BE2C (cell line): Measurements from ENCODE around the gene SCGB1D1.

Source experiments
- DNase-seq: peaks from one replicate; pipeline ENCODE4 v3.0.0-alpha.2; 2020
- H3K27me3 ChIP-seq: fragments of 250-450 bp; sonication (Bioruptor Pico); 2 replicates; pipeline ENCODE4 v1.5.1; 2020; ENCODE audit warnings: mild to moderate bottlenecking
- H3K36me3 ChIP-seq: fragments of 250-450 bp; sonication (Bioruptor Pico); 2 replicates; pipeline ENCODE4 v1.5.1; 2020; ENCODE audit warnings: mild to moderate bottlenecking
- H3K4me1 ChIP-seq: fragments of 250-450 bp; sonication (Bioruptor Pico); 2 replicates; pipeline ENCODE4 v1.5.1; 2020
- H3K4me3 ChIP-seq: 2 replicates; pipeline ENCODE4 v1.5.1; 2011; ENCODE audit warnings: low read depth, low read length
- H3K9me3 ChIP-seq: fragments of 250-450 bp; sonication (Bioruptor Pico); 2 replicates; pipeline ENCODE4 v1.5.1; 2020
- CTCF ChIP-seq: IDR thresholded peaks from 2 replicates; pipeline ENCODE4 v1.5.1; 2012; ENCODE audit warnings: mild to moderate bottlenecking, low read depth, low read length

The SCGB1D1 gene

GRCh38 chr11:62171261-62171723 lies 18.7 kb upstream of the SCGB1D1 start:
- TF ChIP-seq CTCF = peak; percentile 63

GRCh38 chr11:62172294-62172693 lies 17.7 kb upstream of the SCGB1D1 start:
- Histone ChIP-seq H3K27me3 (peaks cover 9% of the 10 kb centered on the region; the same call in 1 of the 2 replicates), H3K36me3 (no peaks in the 10 kb centered on the region), H3K4me3 (no peak overlapping the region), H3K9me3 (no peaks in the 10 kb centered on the region), H3K4me1 (no peaks in the 10 kb centered on the region)
- TF ChIP-seq CTCF = no peak
- no peak for DNase-seq

More at GRCh38 chr11:62171261-62171723, 18.7 kb upstream of the SCGB1D1 start:
- Histone ChIP-seq H3K27me3 (peaks cover 9% of the 10 kb centered on the region; the same call in 1 of the 2 replicates), H3K36me3 (no peaks in the 10 kb centered on the region), H3K9me3 (no peaks in the 10 kb centered on the region), H3K4me3 (0 out of 2 replicates have a peak overlapping the region, but pooled peaks have one; percentile 0), H3K4me1 (no peaks in the 10 kb centered on the region)
- DNase-seq = peak; percentile 72

GRCh38 chr11:62176766-62177165 lies 13.2 kb upstream of the SCGB1D1 start:
- Histone ChIP-seq H3K36me3 (no peaks in the 10 kb centered on the region), H3K27me3 (peaks cover 8% of the 10 kb centered on the region; the same call in 1 of the 2 replicates), H3K4me3 (no peak overlapping the region), H3K9me3 (no peaks in the 10 kb centered on the region), H3K4me1 (no peaks in the 10 kb centered on the region)
- no peak for TF ChIP-seq CTCF
- DNase-seq = no peak

- no peak for DNase-seq
- TF ChIP-seq CTCF = no peak
- Histone ChIP-seq H3K27me3 (no peaks in the 10 kb centered on the region), H3K36me3 (no peaks in the 10 kb centered on the region), H3K4me3 (no peak overlapping the region), H3K9me3 (no peaks in the 10 kb centered on the region), H3K4me1 (no peaks in the 10 kb centered on the region)
Observed at GRCh38 chr11:62179995-62180394, 10.0 kb upstream of the SCGB1D1 start.

GRCh38 chr11:62181097-62181496 lies 8.9 kb upstream of the SCGB1D1 start:
- no peak for DNase-seq
- Histone ChIP-seq H3K4me3 (no peak overlapping the region), H3K36me3 (no peaks in the 10 kb centered on the region), H3K4me1 (no peaks in the 10 kb centered on the region), H3K27me3 (no peaks in the 10 kb centered on the region), H3K9me3 (no peaks in the 10 kb centered on the region)
- no peak for TF ChIP-seq CTCF

GRCh38 chr11:62182147-62182891 lies 7.7 kb upstream of the SCGB1D1 start:
- TF ChIP-seq CTCF = no peak
- Histone ChIP-seq H3K36me3 (no peaks in the 10 kb centered on the region), H3K4me3 (no peak overlapping the region), H3K4me1 (no peaks in the 10 kb centered on the region), H3K9me3 (no peaks in the 10 kb centered on the region), H3K27me3 (no peaks in the 10 kb centered on the region)
- no peak for DNase-seq
